ENCODE results near the gene ACTG1.

ACTG1 gene

DNA sequence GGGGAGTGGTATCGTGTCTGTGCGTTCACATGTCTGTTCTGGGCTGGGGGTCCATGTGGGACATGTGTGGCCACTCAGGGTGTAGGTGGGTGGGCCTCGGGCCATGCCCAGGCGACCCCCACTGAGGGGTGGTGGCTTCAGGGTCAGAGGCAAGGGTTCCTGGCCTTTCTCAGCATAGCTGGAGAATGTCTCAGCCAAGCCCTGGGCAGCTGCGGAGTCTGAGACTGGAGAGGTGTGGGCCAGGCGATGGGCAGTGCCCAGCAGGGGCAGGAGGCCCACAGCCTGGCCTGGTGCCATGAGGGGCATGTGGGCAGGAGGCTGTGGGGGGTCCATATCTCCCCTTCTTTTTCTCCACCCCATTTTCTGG lies 16.8 kb upstream of the ACTG1 start:
- TF ChIP-seq, protein P1, sequence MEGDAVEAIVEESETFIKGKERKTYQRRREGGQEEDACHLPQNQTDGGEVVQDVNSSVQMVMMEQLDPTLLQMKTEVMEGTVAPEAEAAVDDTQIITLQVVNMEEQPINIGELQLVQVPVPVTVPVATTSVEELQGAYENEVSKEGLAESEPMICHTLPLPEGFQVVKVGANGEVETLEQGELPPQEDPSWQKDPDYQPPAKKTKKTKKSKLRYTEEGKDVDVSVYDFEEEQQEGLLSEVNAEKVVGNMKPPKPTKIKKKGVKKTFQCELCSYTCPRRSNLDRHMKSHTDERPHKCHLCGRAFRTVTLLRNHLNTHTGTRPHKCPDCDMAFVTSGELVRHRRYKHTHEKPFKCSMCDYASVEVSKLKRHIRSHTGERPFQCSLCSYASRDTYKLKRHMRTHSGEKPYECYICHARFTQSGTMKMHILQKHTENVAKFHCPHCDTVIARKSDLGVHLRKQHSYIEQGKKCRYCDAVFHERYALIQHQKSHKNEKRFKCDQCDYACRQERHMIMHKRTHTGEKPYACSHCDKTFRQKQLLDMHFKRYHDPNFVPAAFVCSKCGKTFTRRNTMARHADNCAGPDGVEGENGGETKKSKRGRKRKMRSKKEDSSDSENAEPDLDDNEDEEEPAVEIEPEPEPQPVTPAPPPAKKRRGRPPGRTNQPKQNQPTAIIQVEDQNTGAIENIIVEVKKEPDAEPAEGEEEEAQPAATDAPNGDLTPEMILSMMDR (IDR thresholded peaks at IDR 0.05; ENCODE audit: low read depth, low read length): no peak
- H3K27me3 ChIP-seq: peaks cover 28% of the 10 kb centered on the region
- no peaks in the 10 kb centered on the region for H3K9me3 ChIP-seq
- H3K4me1 ChIP-seq: peaks cover 9% of the 10 kb centered on the region
- no peak for DNase-seq
- H3K36me3 ChIP-seq: no peaks in the 10 kb centered on the region
- no peak overlapping the region for H3K4me3 ChIP-seq (ENCODE audit: low read depth, low read length)

DNA sequence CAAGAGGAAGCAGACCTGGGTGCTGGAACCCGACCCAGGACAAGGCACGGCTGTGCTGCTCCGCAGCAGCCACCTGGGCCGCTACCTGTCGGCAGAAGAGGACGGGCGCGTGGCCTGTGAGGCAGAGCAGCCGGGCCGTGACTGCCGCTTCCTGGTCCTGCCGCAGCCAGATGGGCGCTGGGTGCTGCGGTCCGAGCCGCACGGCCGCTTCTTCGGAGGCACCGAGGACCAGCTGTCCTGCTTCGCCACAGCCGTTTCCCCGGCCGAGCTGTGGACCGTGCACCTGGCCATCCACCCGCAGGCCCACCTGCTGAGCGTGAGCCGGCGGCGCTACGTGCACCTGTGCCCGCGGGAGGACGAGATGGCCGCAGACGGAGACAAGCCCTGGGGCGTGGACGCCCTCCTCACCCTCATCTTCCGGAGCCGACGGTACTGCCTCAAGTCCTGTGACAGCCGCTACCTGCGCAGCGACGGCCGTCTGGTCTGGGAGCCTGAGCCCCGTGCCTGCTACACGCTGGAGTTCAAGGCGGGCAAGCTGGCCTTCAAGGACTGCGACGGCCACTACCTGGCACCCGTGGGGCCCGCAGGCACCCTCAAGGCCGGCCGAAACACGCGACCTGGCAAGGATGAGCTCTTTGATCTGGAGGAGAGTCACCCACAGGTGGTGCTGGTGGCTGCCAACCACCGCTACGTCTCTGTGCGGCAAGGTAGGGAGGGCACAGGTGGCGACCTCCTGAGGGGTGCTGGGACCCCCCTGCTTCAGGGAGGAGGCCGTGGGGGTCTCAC lies 16.2 kb upstream of the ACTG1 start:
- DNase-seq: peak; percentile 28
- no peaks in the 10 kb centered on the region for H3K36me3 ChIP-seq
- no peaks in the 10 kb centered on the region for H3K9me3 ChIP-seq
- H3K4me3 ChIP-seq (ENCODE audit: low read depth, low read length): no peak overlapping the region
- H3K4me1 ChIP-seq: peaks cover 3% of the 10 kb centered on the region
- peaks cover 28% of the 10 kb centered on the region for H3K27me3 ChIP-seq
- TF ChIP-seq, protein P1 (IDR thresholded peaks at IDR 0.05; ENCODE audit: low read depth, low read length): no peak

DNA sequence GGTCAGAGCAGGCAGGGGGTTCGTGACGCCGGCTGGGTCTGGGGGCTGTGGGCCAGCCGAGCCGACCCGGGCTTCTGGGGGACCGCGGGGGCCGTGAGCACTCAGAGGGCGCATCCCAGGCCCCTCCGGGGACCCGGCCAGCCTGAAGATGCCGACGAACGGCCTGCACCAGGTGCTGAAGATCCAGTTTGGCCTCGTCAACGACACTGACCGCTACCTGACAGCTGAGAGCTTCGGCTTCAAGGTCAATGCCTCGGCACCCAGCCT lies 15.7 kb upstream of the ACTG1 start:
- H3K36me3 ChIP-seq: no peaks in the 10 kb centered on the region
- TF ChIP-seq, protein P1 (IDR thresholded peaks at IDR 0.05; ENCODE audit: low read depth, low read length): no peak
- H3K4me3 ChIP-seq (ENCODE audit: low read depth, low read length): no peak overlapping the region
- DNase-seq: no peak
- H3K4me1 ChIP-seq: no peaks in the 10 kb centered on the region
- H3K27me3 ChIP-seq: peaks cover 28% of the 10 kb centered on the region
- H3K9me3 ChIP-seq: no peaks in the 10 kb centered on the region

DNA sequence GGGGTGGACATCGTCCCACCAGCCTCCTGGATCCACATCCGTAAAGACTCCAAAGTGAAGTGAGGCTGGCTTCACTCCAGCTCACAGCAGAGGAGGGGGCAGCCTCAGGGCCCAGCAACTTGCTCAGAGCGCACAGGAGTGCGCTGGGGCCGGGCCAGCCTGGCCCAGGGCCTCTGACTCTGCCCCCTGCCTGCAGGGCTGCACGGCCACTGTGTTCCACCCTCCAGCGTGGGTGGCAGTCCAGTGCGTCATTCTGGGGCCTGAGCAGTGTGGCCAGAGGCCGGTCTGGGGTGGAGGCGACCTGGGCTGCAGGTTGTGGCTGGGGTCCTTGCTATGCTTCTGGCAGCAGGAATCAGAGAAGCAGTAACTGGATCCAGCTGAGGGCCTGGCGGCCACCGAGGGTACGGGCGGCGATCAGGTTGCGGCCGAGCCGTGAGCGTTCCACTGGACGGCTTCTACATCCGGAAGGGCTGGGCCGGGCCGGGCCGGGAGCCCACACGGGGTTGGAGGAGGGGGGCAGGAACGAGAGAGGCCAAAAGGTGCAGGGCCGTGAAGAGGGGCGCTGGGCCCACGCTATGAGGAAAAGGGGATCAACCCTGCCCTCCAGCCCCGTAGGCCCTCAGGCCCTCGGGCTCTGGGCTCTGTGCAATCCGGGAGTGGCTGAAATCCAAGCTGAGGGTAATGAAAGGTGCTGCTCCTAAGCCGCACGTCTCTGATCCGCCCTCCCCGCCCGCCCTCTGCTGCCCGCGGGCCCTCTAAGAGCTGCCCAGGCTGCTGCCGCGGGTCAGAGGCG lies 15.2 kb upstream of the ACTG1 start, which contains the start of gene FSCN2:
FSCN2 (plus strand) TSS at position 787 of the 793 bp plus-strand sequence. CDS start 155 bp downstream, outside the sequence.
- Histone ChIP-seq H3K9me3 (no peaks in the 10 kb centered on the region), H3K36me3 (no peaks in the 10 kb centered on the region), H3K27me3 (peaks cover 28% of the 10 kb centered on the region), H3K4me1 (no peaks in the 10 kb centered on the region), H3K4me3 (ENCODE audit: low read depth, low read length) (no peak within 1 kb of the TSS)
- DNase-seq: peak; percentile 21
- TF ChIP-seq, protein P1 (IDR thresholded peaks at IDR 0.05; ENCODE audit: low read depth, low read length): peak; percentile 10; the same call in 1 of the 2 replicates

DNA sequence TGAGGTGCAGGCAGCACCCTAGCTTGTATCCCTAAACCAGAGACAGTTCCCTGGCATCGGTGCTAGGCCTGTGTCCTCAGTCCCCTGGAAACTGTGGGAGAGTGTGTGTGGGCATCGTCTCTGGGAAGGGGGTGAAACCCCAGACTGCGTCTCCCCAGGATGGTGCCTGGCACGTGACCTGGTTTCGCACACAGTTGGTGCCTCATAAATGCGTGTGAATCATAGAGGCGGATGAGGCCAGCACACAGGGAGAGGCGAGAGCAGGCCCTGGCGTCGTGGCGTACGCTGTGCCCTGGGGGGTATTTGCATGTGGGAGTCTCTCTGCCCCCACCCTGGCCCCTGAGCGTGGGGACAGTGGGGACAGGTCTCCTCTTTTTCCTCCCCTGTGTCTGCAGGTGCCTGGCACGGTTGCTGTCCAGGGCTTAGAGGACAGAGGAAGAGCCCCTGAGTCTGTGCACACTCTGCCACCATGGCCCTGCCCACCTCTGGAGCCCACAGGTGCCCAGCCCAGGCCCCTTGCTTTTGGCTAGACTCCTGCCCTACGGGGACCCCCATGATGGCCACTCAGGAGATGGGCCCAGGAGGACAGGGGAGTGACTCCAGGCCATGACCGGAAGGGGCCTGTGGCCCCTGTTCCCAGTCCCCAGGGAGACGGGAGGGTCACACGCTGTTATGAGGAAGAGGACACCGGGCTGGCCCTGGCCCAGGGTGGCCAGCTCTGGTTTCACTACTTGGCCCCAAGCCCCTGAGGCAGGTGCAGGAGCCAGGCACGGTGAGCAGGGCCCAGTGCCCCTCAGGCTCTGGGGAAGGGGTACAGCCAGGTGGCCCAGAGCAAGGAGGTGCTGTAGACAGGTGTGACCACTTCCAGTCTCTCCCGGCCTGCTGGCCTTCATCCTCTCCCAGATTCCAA lies 14.3 kb upstream of the ACTG1 start:
- TF ChIP-seq, protein P1 (IDR thresholded peaks at IDR 0.05; ENCODE audit: low read depth, low read length): no peak
- DNase-seq: no peak
- no peaks in the 10 kb centered on the region for H3K4me1 ChIP-seq
- H3K36me3 ChIP-seq: no peaks in the 10 kb centered on the region
- H3K27me3 ChIP-seq: peaks cover 28% of the 10 kb centered on the region
- H3K4me3 ChIP-seq (ENCODE audit: low read depth, low read length): no peak overlapping the region
- H3K9me3 ChIP-seq: no peaks in the 10 kb centered on the region

All from BE2C (cell line).